H1 (cell line): ENCODE results near the gene PATJ.

ENCODE experiments used
- CBX8 ChIP-seq: fragments of 300-800, 300-1000 bp; sonication (generic); IDR thresholded peaks from 2 replicates; pipeline ENCODE4 v1.7.1; 2016; ENCODE audit warnings: low read depth, low read length, borderline replicate concordance
- MAFK ChIP-seq: IDR thresholded peaks from 2 replicates; pipeline ENCODE4 v1.6.1; 2012; ENCODE audit warnings: low read depth, mild to moderate bottlenecking, improper control_type of control experiment, low read length
- MAX ChIP-seq: IDR thresholded peaks from 2 replicates; pipeline ENCODE4 v1.6.1; 2012; ENCODE audit warnings: inconsistent platforms
- POLR2AphosphoS5 ChIP-seq: IDR thresholded peaks from 2 replicates; pipeline ENCODE4 v1.6.1; 2011; ENCODE audit warnings: low read depth, low read length
- SP1 ChIP-seq: IDR thresholded peaks from 2 replicates; pipeline ENCODE4 v1.6.1; 2011; ENCODE audit warnings: low read depth, low read length
- TF ChIP-seq, protein P1 (sequence below), 3 experiments: IDR thresholded peaks; 1 replicate in 2 of 3; 2 replicates in 1 of 3; pipeline versions ENCODE4 v1.5.1 to v1.6.1; 2011; ENCODE audit warnings: low read length in 3 of 3, mild to moderate bottlenecking in 3 of 3, inconsistent platforms in 2 of 3, low read depth in 1 of 3, moderate library complexity in 1 of 3; ENCODE audit not compliant: insufficient read depth in 1 of 3; ENCODE audit errors: control extremely low read depth in 1 of 3
- TF ChIP-seq, protein P2 (sequence below): IDR thresholded peaks from 2 replicates; pipeline ENCODE4 v1.6.1; 2011; ENCODE audit warnings: low read length, improper control_type of control experiment

DNA sequence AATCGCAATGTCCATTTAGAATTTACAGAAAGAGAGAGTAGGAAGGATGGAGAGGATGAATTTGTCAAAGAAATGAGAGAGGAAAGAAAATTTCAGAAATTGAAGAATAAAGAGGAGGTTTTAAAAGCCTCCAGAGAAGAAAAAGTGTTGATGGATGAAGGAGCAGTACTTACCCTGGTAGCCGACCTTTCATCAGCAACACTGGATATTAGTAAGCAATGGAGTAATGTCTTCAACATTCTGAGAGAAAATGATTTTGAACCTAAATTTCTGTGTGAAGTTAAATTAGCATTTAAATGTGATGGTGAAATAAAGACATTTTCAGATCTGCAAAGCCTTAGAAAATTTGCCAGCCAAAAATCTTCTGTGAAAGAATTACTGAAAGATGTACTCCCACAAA is 464.9 kb downstream of the PATJ start:
- TF ChIP-seq, protein P1, sequence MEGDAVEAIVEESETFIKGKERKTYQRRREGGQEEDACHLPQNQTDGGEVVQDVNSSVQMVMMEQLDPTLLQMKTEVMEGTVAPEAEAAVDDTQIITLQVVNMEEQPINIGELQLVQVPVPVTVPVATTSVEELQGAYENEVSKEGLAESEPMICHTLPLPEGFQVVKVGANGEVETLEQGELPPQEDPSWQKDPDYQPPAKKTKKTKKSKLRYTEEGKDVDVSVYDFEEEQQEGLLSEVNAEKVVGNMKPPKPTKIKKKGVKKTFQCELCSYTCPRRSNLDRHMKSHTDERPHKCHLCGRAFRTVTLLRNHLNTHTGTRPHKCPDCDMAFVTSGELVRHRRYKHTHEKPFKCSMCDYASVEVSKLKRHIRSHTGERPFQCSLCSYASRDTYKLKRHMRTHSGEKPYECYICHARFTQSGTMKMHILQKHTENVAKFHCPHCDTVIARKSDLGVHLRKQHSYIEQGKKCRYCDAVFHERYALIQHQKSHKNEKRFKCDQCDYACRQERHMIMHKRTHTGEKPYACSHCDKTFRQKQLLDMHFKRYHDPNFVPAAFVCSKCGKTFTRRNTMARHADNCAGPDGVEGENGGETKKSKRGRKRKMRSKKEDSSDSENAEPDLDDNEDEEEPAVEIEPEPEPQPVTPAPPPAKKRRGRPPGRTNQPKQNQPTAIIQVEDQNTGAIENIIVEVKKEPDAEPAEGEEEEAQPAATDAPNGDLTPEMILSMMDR (IDR thresholded peaks at IDR 0.05; ENCODE audit: control extremely low read depth in 1 of 3, insufficient read depth in 1 of 3, low read depth in 1 of 3, low read length in 3 of 3): no peak
- TF ChIP-seq SP1: no peak
- TF ChIP-seq, protein P2, sequence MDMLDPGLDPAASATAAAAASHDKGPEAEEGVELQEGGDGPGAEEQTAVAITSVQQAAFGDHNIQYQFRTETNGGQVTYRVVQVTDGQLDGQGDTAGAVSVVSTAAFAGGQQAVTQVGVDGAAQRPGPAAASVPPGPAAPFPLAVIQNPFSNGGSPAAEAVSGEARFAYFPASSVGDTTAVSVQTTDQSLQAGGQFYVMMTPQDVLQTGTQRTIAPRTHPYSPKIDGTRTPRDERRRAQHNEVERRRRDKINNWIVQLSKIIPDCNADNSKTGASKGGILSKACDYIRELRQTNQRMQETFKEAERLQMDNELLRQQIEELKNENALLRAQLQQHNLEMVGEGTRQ: no peak
- no peak for TF ChIP-seq CBX8
- TF ChIP-seq POLR2AphosphoS5: no peak; the same call in 1 of the 2 replicates
- no peak for TF ChIP-seq MAX
- no peak for TF ChIP-seq MAFK
